Trophoblast cell (in vitro differentiated cells and primary cell): ENCODE results near the gene AMOTL2.

Experiments used
- DNase-seq, 2 donors: peaks; one replicate each; pipeline ENCODE4 v3.0.0-alpha.2; 2016
- H2AFZ ChIP-seq: 2 replicates; pipeline ENCODE4 v1.6.1; 2013; ENCODE audit warnings: low read length, moderate library complexity, mild to moderate bottlenecking; ENCODE audit not compliant: insufficient read depth, poor library complexity
- H2AK5ac ChIP-seq: 2 replicates; pipeline ENCODE4 v1.6.1; 2013; ENCODE audit warnings: mild to moderate bottlenecking, low read length
- H2BK120ac ChIP-seq: 2 replicates; pipeline ENCODE4 v1.6.1; 2013; ENCODE audit warnings: low read length, mild to moderate bottlenecking, moderate library complexity; ENCODE audit not compliant: insufficient read depth, poor library complexity
- H2BK12ac ChIP-seq: 2 replicates; pipeline ENCODE4 v1.6.1; 2013; ENCODE audit warnings: mild to moderate bottlenecking, low read length, moderate library complexity
- H2BK5ac ChIP-seq: 2 replicates; pipeline ENCODE4 v1.6.1; 2013; ENCODE audit warnings: low read length, low read depth, moderate library complexity, mild to moderate bottlenecking; ENCODE audit not compliant: poor library complexity
- H3K14ac ChIP-seq: 2 replicates; pipeline ENCODE4 v1.6.1; 2013; ENCODE audit warnings: mild to moderate bottlenecking, low read length
- H3K18ac ChIP-seq: 2 replicates; pipeline ENCODE4 v1.6.1; 2013; ENCODE audit warnings: mild to moderate bottlenecking, low read length
- H3K23ac ChIP-seq: 2 replicates; pipeline ENCODE4 v1.6.1; 2013; ENCODE audit warnings: low read length
- H3K27ac ChIP-seq: 2 replicates; pipeline ENCODE4 v1.5.1; 2013; ENCODE audit warnings: low read depth, mild to moderate bottlenecking, inconsistent platforms, low read length, moderate library complexity
- H3K27me3 ChIP-seq: 2 replicates; pipeline ENCODE4 v1.6.1; 2013; ENCODE audit warnings: inconsistent platforms, mild to moderate bottlenecking, low read length, moderate library complexity; ENCODE audit not compliant: insufficient read depth
- H3K36me3 ChIP-seq, 2 experiments: 1 replicate in 1 of 2; 2 replicates in 1 of 2; pipeline ENCODE4 v1.6.1; 2013; ENCODE audit warnings: low read length in 2 of 2, mild to moderate bottlenecking in 2 of 2, moderate library complexity in 1 of 2; ENCODE audit not compliant: insufficient read depth in 2 of 2, control insufficient read depth in 1 of 2
- H3K4ac ChIP-seq: 2 replicates; pipeline ENCODE4 v1.6.1; 2013; ENCODE audit warnings: low read depth, mild to moderate bottlenecking, low read length, moderate library complexity
- H3K4me1 ChIP-seq, 2 experiments: 1 replicate in 1 of 2; 2 replicates in 1 of 2; pipeline ENCODE4 v1.6.1; 2013; ENCODE audit warnings: low read length in 2 of 2, mild to moderate bottlenecking in 2 of 2, moderate library complexity in 1 of 2; ENCODE audit not compliant: insufficient read depth in 2 of 2, control insufficient read depth in 1 of 2
- H3K4me2 ChIP-seq: 2 replicates; pipeline ENCODE4 v1.6.1; 2013; ENCODE audit warnings: inconsistent platforms, mild to moderate bottlenecking, low read length, moderate library complexity
- H3K4me3 ChIP-seq: 2 replicates; pipeline ENCODE4 v1.5.1; 2013; ENCODE audit warnings: mild to moderate bottlenecking, low read depth, low read length, inconsistent platforms
- H3K79me1 ChIP-seq: one replicate; pipeline ENCODE4 v1.6.1; 2013; ENCODE audit warnings: low read length
- H3K79me2 ChIP-seq: 2 replicates; pipeline ENCODE4 v1.6.1; 2013; ENCODE audit warnings: low read length, mild to moderate bottlenecking; ENCODE audit not compliant: control insufficient read depth, insufficient read depth, poor library complexity
- H3K9ac ChIP-seq: 2 replicates; pipeline ENCODE4 v1.6.1; 2013; ENCODE audit warnings: mild to moderate bottlenecking, low read length
- H3K9me3 ChIP-seq: 2 replicates; pipeline ENCODE4 v1.6.1; 2013; ENCODE audit warnings: low read depth, mild to moderate bottlenecking, control low read depth, inconsistent platforms, low read length; ENCODE audit not compliant: insufficient read depth
- H4K12ac ChIP-seq: 2 replicates; pipeline ENCODE4 v1.6.1; 2013; ENCODE audit warnings: low read depth, mild to moderate bottlenecking, low read length, moderate library complexity
- H4K8ac ChIP-seq: 2 replicates; pipeline ENCODE4 v1.6.1; 2013; ENCODE audit warnings: low read depth, mild to moderate bottlenecking, low read length, moderate library complexity
- H4K91ac ChIP-seq: one replicate; pipeline ENCODE4 v1.6.1; 2013; ENCODE audit warnings: low read depth, mild to moderate bottlenecking, low read length, moderate library complexity
- WGBS: extraction: QIAGEN DNeasy Blood & Tissue Kit; methylation state at CpG from one replicate; pipeline ENCODE4 v1.1.7; 2013; ENCODE audit warnings: missing lambda C conversion rate; ENCODE audit not compliant: insufficient read length, insufficient coverage; ENCODE audit errors: extremely low coverage; 5-methylcytosine and 5-hydroxymethylcytosine counted together

The AMOTL2 gene

GRCh38 chr3:134373271-134374104, 759 bp downstream of the AMOTL2 start:
- peak overlapping the region; percentile 95 for H4K8ac ChIP-seq
- H3K79me1 ChIP-seq: peaks cover 66% of the 10 kb centered on the region
- H3K4me1 ChIP-seq: peaks cover 54 to 59% of the 10 kb centered on the region in 2 experiments
- WGBS: no CpG with 5 or more reads among the region's 51 CpGs
- H3K9ac ChIP-seq: peak overlapping the region; percentile 100
- peak overlapping the region; percentile 100 for H2BK5ac ChIP-seq
- peak overlapping the region; percentile 79 for H4K12ac ChIP-seq
- H3K23ac ChIP-seq: no peak overlapping the region
- H3K18ac ChIP-seq: peak overlapping the region; percentile 99
- peak overlapping the region; percentile 94 for H3K4me3 ChIP-seq
- H4K91ac ChIP-seq: peak overlapping the region; percentile 100
- peak overlapping the region; percentile 99 for H3K14ac ChIP-seq
- peak overlapping the region; percentile 83 for H3K4me2 ChIP-seq
- peak overlapping the region; percentile 99 for H3K4ac ChIP-seq
- H3K79me2 ChIP-seq: peaks cover 44% of the 10 kb centered on the region
- peak overlapping the region; percentile 58 for H2AFZ ChIP-seq
- no peaks in the 10 kb centered on the region for H3K9me3 ChIP-seq
- peak overlapping the region; percentile 87 for H2BK12ac ChIP-seq
- peak overlapping the region; percentile 97 for H2AK5ac ChIP-seq
- DNase-seq: peak; percentile 90 to 97
- H3K27me3 ChIP-seq: no peaks in the 10 kb centered on the region
- peak overlapping the region; percentile 100 for H2BK120ac ChIP-seq
- H3K36me3 ChIP-seq: peaks cover 33 to 39% of the 10 kb centered on the region in 2 experiments
- H3K27ac ChIP-seq: peak overlapping the region; percentile 100

GRCh38 chr3:134372396-134373270, 1.6 kb downstream of the AMOTL2 start:
- Histone ChIP-seq H3K9ac (peak overlapping the region; percentile 93), H3K36me3 (peaks cover 41 to 47% of the 10 kb centered on the region in 2 experiments), H3K27me3 (no peaks in the 10 kb centered on the region), H3K4ac (peak overlapping the region; percentile 97), H4K8ac (peak overlapping the region; percentile 79), H2AK5ac (no peak overlapping the region), H2AFZ (peak overlapping the region; percentile 1), H3K14ac (peak overlapping the region; percentile 89), H2BK5ac (peak overlapping the region; percentile 100), H3K4me2 (peak overlapping the region; percentile 83), H4K91ac (peak overlapping the region; percentile 100), H3K23ac (no peak overlapping the region), H3K9me3 (no peaks in the 10 kb centered on the region), H3K79me2 (peaks cover 46% of the 10 kb centered on the region), H4K12ac (peak overlapping the region; percentile 26), H2BK12ac (peak overlapping the region; percentile 25), H3K79me1 (peaks cover 68% of the 10 kb centered on the region), H3K4me1 (peaks cover 55 to 57% of the 10 kb centered on the region in 2 experiments), H3K27ac (peak overlapping the region; percentile 100), H3K18ac (peak overlapping the region; percentile 84), H3K4me3 (peak overlapping the region; percentile 94), H2BK120ac (peak overlapping the region; percentile 87)
- no peak for DNase-seq
- WGBS: no CpG with 5 or more reads among the region's 9 CpGs

- Histone ChIP-seq H2BK12ac (no peak overlapping the region), H3K14ac (peak overlapping the region; percentile 25), H3K36me3 (peaks cover 50 to 56% of the 10 kb centered on the region in 2 experiments), H4K8ac (peak overlapping the region; percentile 38), H3K4me1 (peaks cover 54 to 56% of the 10 kb centered on the region in 2 experiments), H4K91ac (peak overlapping the region; percentile 37), H4K12ac (no peak overlapping the region), H3K27ac (peak overlapping the region; percentile 100), H3K18ac (peak overlapping the region; percentile 88), H3K4me2 (peak overlapping the region; percentile 83), H3K9me3 (no peaks in the 10 kb centered on the region), H2BK120ac (peak overlapping the region; percentile 6), H2BK5ac (peak overlapping the region; percentile 73), H2AK5ac (no peak overlapping the region), H3K4ac (peak overlapping the region; percentile 94), H3K79me2 (peaks cover 46% of the 10 kb centered on the region), H3K27me3 (no peaks in the 10 kb centered on the region), H2AFZ (no peak overlapping the region), H3K23ac (no peak overlapping the region), H3K9ac (peak overlapping the region; percentile 66), H3K4me3 (no peak overlapping the region), H3K79me1 (peaks cover 67% of the 10 kb centered on the region)
- DNase-seq: no peak
- WGBS: no CpG with 5 or more reads among the region's 7 CpGs
Observed at GRCh38 chr3:134371542-134372324, 2.5 kb downstream of the AMOTL2 start.
